HL-60 (cell line): ENCODE data around the gene DIP2C.

Experiments
- DNase-seq, 2 experiments: peaks; one replicate each; pipeline ENCODE4 v3.0.0-alpha.2; 2010 to 2020; ENCODE audit warnings: low read depth in 1 of 2, low spot score in 1 of 2
- H3K27ac ChIP-seq: fragments of 250-450 bp; sonication (Bioruptor Pico); replicated peaks from 2 replicates; pipeline ENCODE4 v1.5.1; 2020; ENCODE audit warnings: mild to moderate bottlenecking, moderate library complexity
- H3K27me3 ChIP-seq: fragments of 250-450 bp; sonication (Bioruptor Pico); 2 replicates; pipeline ENCODE4 v1.5.1; 2021; ENCODE audit warnings: mild to moderate bottlenecking, moderate library complexity; ENCODE audit not compliant: insufficient read depth, poor library complexity, severe bottlenecking
- H3K4me3 ChIP-seq: replicated peaks from 2 replicates; pipeline ENCODE4 v1.5.1; 2011; ENCODE audit warnings: mild to moderate bottlenecking, control low read depth, low read length; ENCODE audit not compliant: insufficient read depth
- CTCF ChIP-seq: IDR thresholded peaks from one replicate; pipeline ENCODE4 v1.5.1; 2011; ENCODE audit warnings: low read length, control low read depth, inconsistent platforms; ENCODE audit not compliant: insufficient read depth
- GABPA ChIP-seq: IDR thresholded peaks from 2 replicates; pipeline ENCODE4 v1.6.1; 2012; ENCODE audit warnings: low read depth
- POLR2AphosphoS5 ChIP-seq: IDR thresholded peaks from 2 replicates; pipeline ENCODE4 v1.6.1; 2012; ENCODE audit warnings: low read depth
- REST ChIP-seq: IDR thresholded peaks from 2 replicates; pipeline ENCODE4 v1.6.1; 2012; ENCODE audit warnings: low read depth; ENCODE audit not compliant: insufficient replicate concordance
- SPI1 ChIP-seq: IDR thresholded peaks from 2 replicates; pipeline ENCODE4 v1.6.1; 2012; ENCODE audit warnings: low read depth, mild to moderate bottlenecking, borderline replicate concordance

Gene DIP2C

GRCh38 chr10:387909-388660, 301.4 kb downstream of the DIP2C start:
- H3K27me3 ChIP-seq: no peaks in the 10 kb centered on the region
- no peak overlapping the region for H3K27ac ChIP-seq
- no peak overlapping the region for H3K4me3 ChIP-seq
- peak; percentile 16 to 61 for DNase-seq
- TF ChIP-seq SPI1 (peak; percentile 85; the same call in 1 of the 2 replicates), GABPA (no peak), POLR2AphosphoS5 (no peak), CTCF (no peak), REST (no peak)

GRCh38 chr10:387593-387891, 301.9 kb downstream of the DIP2C start:
- DNase-seq: no peak
- Histone ChIP-seq H3K27me3 (no peaks in the 10 kb centered on the region), H3K4me3 (no peak overlapping the region), H3K27ac (no peak overlapping the region)
- TF ChIP-seq POLR2AphosphoS5 (no peak), SPI1 (no peak), GABPA (no peak), CTCF (no peak), REST (no peak)

- Histone ChIP-seq H3K27ac (no peak overlapping the region), H3K27me3 (no peaks in the 10 kb centered on the region), H3K4me3 (no peak overlapping the region)
- TF ChIP-seq SPI1: no peak
- TF ChIP-seq POLR2AphosphoS5: no peak
- no peak for TF ChIP-seq REST
- no peak for DNase-seq
These were observed 302.5 kb downstream of the DIP2C start for GRCh38 chr10:386771-387592.
